ENCODE results near the gene LRIF1. TPM values are rescaled to one million over a fixed set of nuclear protein-coding genes. Genes with fewer than 3 reads are reported as not detected.
A peak's percentile ranks its signal among the peaks of the same experiment; 100 is the strongest.
"Not testable (repeated sequence)": the region's sequence is repeated elsewhere in the genome, so short reads cannot be mapped to it uniquely, and the experiment has no call there.

The LRIF1 gene, protein sequence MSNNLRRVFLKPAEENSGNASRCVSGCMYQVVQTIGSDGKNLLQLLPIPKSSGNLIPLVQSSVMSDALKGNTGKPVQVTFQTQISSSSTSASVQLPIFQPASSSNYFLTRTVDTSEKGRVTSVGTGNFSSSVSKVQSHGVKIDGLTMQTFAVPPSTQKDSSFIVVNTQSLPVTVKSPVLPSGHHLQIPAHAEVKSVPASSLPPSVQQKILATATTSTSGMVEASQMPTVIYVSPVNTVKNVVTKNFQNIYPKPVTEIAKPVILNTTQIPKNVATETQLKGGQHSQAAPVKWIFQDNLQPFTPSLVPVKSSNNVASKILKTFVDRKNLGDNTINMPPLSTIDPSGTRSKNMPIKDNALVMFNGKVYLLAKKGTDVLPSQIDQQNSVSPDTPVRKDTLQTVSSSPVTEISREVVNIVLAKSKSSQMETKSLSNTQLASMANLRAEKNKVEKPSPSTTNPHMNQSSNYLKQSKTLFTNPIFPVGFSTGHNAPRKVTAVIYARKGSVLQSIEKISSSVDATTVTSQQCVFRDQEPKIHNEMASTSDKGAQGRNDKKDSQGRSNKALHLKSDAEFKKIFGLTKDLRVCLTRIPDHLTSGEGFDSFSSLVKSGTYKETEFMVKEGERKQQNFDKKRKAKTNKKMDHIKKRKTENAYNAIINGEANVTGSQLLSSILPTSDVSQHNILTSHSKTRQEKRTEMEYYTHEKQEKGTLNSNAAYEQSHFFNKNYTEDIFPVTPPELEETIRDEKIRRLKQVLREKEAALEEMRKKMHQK
- 10 to 100 TPM; 12.0 to 12.3 TPM for total RNA-seq

DNA sequence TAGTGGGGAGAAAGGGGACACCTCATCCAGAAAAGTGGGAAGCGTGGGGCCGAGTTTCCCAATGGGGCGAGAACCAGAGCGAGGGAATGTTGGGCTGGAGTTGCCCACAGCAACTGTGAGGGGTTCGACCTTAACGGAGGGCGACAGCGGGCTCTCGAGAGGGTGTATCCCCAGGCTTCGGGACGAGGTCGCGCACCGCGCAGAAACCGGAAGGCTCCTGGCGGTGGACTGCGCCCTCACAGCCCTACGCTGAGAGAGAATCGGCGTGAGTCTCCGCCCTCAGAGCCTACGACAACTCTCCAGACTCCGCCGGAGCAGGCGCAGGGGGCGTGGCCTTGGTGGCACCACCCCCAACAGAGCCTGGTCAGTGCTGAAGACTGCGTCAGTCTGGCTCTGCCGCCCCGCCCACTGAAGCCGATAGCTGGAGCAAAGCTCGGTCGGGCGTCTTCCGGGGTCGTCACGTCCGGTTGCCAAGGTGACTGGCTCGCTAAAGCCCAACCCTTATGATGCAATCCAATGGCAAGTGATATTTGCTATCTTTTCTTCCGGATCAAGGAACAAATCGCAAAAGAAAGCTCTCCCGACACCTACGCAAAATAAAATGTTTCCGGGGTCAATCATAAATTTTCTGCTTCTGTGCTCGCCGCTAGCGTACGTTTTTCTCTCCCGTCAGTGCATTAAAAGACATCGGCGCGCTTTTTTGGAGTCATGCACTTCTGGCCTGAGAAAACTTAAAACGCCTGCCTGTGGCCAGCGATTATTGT is at the start of gene LRIF1:
Gene LRIF1 (minus strand): TSS at position 232 of the 764 bp plus-strand sequence. CDS start 234 bp downstream, outside the sequence.
- CTCF ChIA-PET: interaction anchor here (0.7 to 1.3 kb wide), 6 partner anchors 11 to 135 kb away, joined by 3 to 5 read pairs (median 3); partner anchors contain the start of gene CD53

GRCh38 chr1:111008031-111008430 is 44.3 kb upstream of the LRIF1 start:
- peaks cover 26% of the 10 kb centered on the region for H3K27me3 Mint-ChIP-seq (ENCODE audit: low read depth)
- no peak for DNase-seq
- no peaks in the 10 kb centered on the region for H3K4me1 Mint-ChIP-seq (ENCODE audit: low read depth)
- intact Hi-C loops (cut with micrococcal nuclease): no loop called here
- H3K9me3 Mint-ChIP-seq: peaks cover 17% of the 10 kb centered on the region
- H3K4me3 Mint-ChIP-seq: no peak overlapping the region
- H3K27ac Mint-ChIP-seq: no peak overlapping the region
- H3K36me3 Mint-ChIP-seq (ENCODE audit: low read depth): peaks cover 2% of the 10 kb centered on the region
- CTCF ChIA-PET: no interaction called here

More for the DNA sequence above, at the start of gene LRIF1:
- peak within 1 kb of the TSS; percentile 83 for H3K4me3 Mint-ChIP-seq
- H3K27ac Mint-ChIP-seq: peak within 1 kb of the TSS; percentile 96
- intact Hi-C loops (cut with micrococcal nuclease): loop anchor here (1.0 to 5.0 kb wide), 9 partner anchors 47 to 625 kb away; partner anchors contain the start of genes DENND2D and RBM15
- H3K36me3 Mint-ChIP-seq (ENCODE audit: low read depth): peaks cover 40% of the 10 kb centered on the region
- H3K27me3 Mint-ChIP-seq (ENCODE audit: low read depth): peaks cover 8% of the 10 kb centered on the region
- peaks cover 22% of the 10 kb centered on the region for H3K9me3 Mint-ChIP-seq
- H3K4me1 Mint-ChIP-seq (ENCODE audit: low read depth): peaks cover 34% of the 10 kb centered on the region
- peak; percentile 100 for DNase-seq

GRCh38 chr1:111006556-111006955 is 42.8 kb upstream of the LRIF1 start:
- Mint-ChIP-seq H3K36me3 (ENCODE audit: low read depth) (peaks cover 2% of the 10 kb centered on the region), H3K4me3 (no peak overlapping the region), H3K27ac (no peak overlapping the region), H3K4me1 (ENCODE audit: low read depth) (no peaks in the 10 kb centered on the region), H3K9me3 (peaks cover 12% of the 10 kb centered on the region), H3K27me3 (ENCODE audit: low read depth) (peaks cover 27% of the 10 kb centered on the region)
- intact Hi-C loops (cut with micrococcal nuclease): no loop called here
- CTCF ChIA-PET: interaction anchor here (0.6 kb wide), 1 partner anchor 26 kb away, joined by 3 read pairs; no protein-coding TSS in a partner anchor
- DNase-seq: no peak

GRCh38 chr1:110999607-111000006 is 35.9 kb upstream of the LRIF1 start:
- CTCF ChIA-PET: interaction anchor here (0.7 to 1.3 kb wide), 2 partner anchors 31 to 469 kb away, joined by 3 to 4 read pairs; no protein-coding TSS in a partner anchor
- not testable (repeated sequence) for H3K9me3 Mint-ChIP-seq

GRCh38 chr1:110992329-110992728 is 28.6 kb upstream of the LRIF1 start:
- peaks cover 10% of the 10 kb centered on the region for H3K27me3 Mint-ChIP-seq (ENCODE audit: low read depth)
- not testable (repeated sequence) for DNase-seq

More at GRCh38 chr1:110999607-111000006, 35.9 kb upstream of the LRIF1 start:
- peaks cover 21% of the 10 kb centered on the region for H3K27me3 Mint-ChIP-seq (ENCODE audit: low read depth)
- DNase-seq; H3K4me3 Mint-ChIP-seq; intact Hi-C loops (cut with micrococcal nuclease); H3K27ac Mint-ChIP-seq; H3K36me3 Mint-ChIP-seq (ENCODE audit: low read depth); H3K4me1 Mint-ChIP-seq (ENCODE audit: low read depth): not testable (repeated sequence)

DNA sequence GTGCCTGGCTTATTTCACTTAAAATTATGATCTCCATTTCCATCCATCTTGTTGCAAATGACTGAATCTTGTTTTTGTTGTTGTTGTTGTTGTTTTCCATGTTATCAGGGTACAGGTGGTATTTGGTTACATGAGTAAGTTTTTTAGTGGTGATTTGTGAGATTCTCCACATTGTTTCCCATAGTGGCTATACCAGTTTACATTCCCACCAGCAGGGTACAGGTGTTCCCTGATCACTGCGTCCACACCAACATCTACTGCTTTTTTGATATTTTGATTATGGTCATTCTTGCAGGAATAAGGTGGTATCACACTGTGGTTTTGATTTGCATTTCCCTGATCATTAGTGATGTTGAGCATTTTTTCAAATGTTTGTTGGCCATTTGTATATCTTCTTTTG is 27.6 kb upstream of the LRIF1 start:
- H3K27me3 Mint-ChIP-seq (ENCODE audit: low read depth); H3K36me3 Mint-ChIP-seq (ENCODE audit: low read depth); intact Hi-C loops (cut with micrococcal nuclease); DNase-seq; H3K27ac Mint-ChIP-seq; H3K4me1 Mint-ChIP-seq (ENCODE audit: low read depth); H3K9me3 Mint-ChIP-seq; H3K4me3 Mint-ChIP-seq: not testable (repeated sequence)
- CTCF ChIA-PET: interaction anchor here (0.7 to 4.1 kb wide), 2 partner anchors 207 to 643 kb away, joined by 4 to 62 read pairs; no protein-coding TSS in a partner anchor

More at GRCh38 chr1:110992329-110992728, 28.6 kb upstream of the LRIF1 start:
- not testable (repeated sequence) for H3K36me3 Mint-ChIP-seq (ENCODE audit: low read depth); H3K4me1 Mint-ChIP-seq (ENCODE audit: low read depth); H3K27ac Mint-ChIP-seq; H3K9me3 Mint-ChIP-seq; H3K4me3 Mint-ChIP-seq
- intact Hi-C loops (cut with micrococcal nuclease): loop anchor here (1.0 to 2.0 kb wide), 3 partner anchors 162 to 374 kb away; no protein-coding TSS in a partner anchor
- CTCF ChIA-PET: interaction anchor here (0.9 to 4.1 kb wide), 9 partner anchors 9 to 409 kb away, joined by 3 to 62 read pairs (median 3); no protein-coding TSS in a partner anchor

DNA sequence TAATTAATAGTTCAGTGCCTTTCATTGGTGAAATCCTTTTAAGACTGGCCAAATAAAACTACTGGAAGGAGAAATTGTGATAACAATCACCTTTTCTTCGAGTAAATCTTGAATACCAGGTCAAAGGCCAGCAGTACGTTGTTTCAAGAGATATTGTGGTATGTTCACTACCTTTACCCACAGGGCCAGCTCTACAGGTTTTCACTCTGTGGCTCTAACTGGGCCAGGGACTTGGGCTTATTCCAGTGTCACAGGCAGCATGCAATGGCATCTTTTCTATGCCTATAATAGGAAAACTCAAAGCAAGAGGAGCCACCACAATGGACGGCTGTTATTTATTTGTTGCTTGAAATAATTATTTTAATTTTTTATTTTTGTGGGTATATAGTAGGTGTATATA is 26.8 kb upstream of the LRIF1 start:
- Mint-ChIP-seq H3K36me3 (ENCODE audit: low read depth) (no peaks in the 10 kb centered on the region), H3K9me3 (peaks cover 2% of the 10 kb centered on the region), H3K27me3 (ENCODE audit: low read depth) (peaks cover 7% of the 10 kb centered on the region), H3K4me3 (no peak overlapping the region), H3K4me1 (ENCODE audit: low read depth) (peaks cover 4% of the 10 kb centered on the region), H3K27ac (no peak overlapping the region)
- no peak for DNase-seq
- intact Hi-C loops (cut with micrococcal nuclease): no loop called here
- CTCF ChIA-PET: interaction anchor here (0.7 kb wide), 1 partner anchor 642 kb away, joined by 4 read pairs; no protein-coding TSS in a partner anchor

DNA sequence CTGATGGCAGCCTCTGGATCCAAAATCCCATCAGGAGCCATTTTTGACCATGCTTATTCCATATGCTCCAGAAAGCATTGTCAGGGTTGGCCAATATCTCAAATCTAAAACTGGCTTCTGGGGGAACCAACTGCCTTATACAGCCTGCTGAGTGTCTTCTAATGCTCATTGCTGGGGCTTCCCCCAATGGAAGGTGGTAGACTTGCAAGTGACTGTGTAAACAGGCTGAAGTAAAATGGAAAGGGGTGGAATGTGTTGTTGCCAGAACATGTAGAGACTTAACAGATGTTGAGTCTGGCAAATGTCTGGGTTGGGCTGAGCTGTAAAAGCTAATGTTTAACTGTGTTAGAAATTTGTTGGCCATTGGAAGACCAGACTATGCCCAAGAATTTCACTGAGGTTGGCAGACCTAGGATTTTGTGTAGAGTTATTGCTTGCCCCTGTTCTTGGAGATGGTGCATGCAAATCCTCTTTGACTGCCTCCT is 22.7 kb upstream of the LRIF1 start:
- H3K4me1 Mint-ChIP-seq (ENCODE audit: low read depth): peaks cover 10% of the 10 kb centered on the region
- peak; percentile 28 for DNase-seq
- no peak overlapping the region for H3K27ac Mint-ChIP-seq
- no peaks in the 10 kb centered on the region for H3K36me3 Mint-ChIP-seq (ENCODE audit: low read depth)
- intact Hi-C loops (cut with micrococcal nuclease): loop anchor here (5.0 kb wide), 1 partner anchor 464 kb away; no protein-coding TSS in a partner anchor
- H3K4me3 Mint-ChIP-seq: no peak overlapping the region
- H3K9me3 Mint-ChIP-seq: peaks cover 7% of the 10 kb centered on the region
- peaks cover 5% of the 10 kb centered on the region for H3K27me3 Mint-ChIP-seq (ENCODE audit: low read depth)
- CTCF ChIA-PET: no interaction called here

- H3K36me3 Mint-ChIP-seq (ENCODE audit: low read depth): no peaks in the 10 kb centered on the region
- intact Hi-C loops (cut with micrococcal nuclease): no loop called here
- H3K27me3 Mint-ChIP-seq (ENCODE audit: low read depth): peaks cover 5% of the 10 kb centered on the region
- DNase-seq: no peak
- H3K4me3 Mint-ChIP-seq: no peak overlapping the region
- no peak overlapping the region for H3K27ac Mint-ChIP-seq
- H3K4me1 Mint-ChIP-seq (ENCODE audit: low read depth): peaks cover 6% of the 10 kb centered on the region
- CTCF ChIA-PET: no interaction called here
- H3K9me3 Mint-ChIP-seq: peaks cover 7% of the 10 kb centered on the region
These were observed 18.6 kb upstream of the LRIF1 start for GRCh38 chr1:110982320-110982719.

DNA sequence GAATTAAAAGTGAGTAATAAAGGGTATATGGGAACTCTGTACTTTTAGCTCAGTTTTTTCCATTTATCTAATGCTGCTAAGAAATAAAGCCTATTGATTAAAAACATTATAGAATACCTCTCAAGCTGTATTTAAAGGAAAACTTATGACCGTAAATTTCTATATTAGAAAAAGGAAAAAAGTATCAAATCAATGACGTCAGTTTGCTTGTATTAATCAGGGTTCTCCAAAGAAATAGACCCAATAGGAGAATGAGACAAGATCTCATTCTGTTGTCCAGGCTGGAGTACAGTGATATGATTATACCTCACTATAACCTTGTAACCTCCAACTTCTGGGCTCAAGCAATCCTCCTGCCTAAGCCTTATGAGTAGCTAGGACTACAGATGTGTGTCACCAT is 15.4 kb upstream of the LRIF1 start:
- CTCF ChIA-PET: interaction anchor here (0.8 kb wide), 1 partner anchor 51 kb away, joined by 5 read pairs; no protein-coding TSS in a partner anchor
- intact Hi-C loops (cut with micrococcal nuclease): no loop called here
- Mint-ChIP-seq H3K4me1 (ENCODE audit: low read depth) (peaks cover 6% of the 10 kb centered on the region), H3K27me3 (ENCODE audit: low read depth) (peaks cover 9% of the 10 kb centered on the region), H3K9me3 (peaks cover 11% of the 10 kb centered on the region), H3K27ac (no peak overlapping the region), H3K36me3 (ENCODE audit: low read depth) (no peaks in the 10 kb centered on the region), H3K4me3 (no peak overlapping the region)
- DNase-seq: no peak

DNA sequence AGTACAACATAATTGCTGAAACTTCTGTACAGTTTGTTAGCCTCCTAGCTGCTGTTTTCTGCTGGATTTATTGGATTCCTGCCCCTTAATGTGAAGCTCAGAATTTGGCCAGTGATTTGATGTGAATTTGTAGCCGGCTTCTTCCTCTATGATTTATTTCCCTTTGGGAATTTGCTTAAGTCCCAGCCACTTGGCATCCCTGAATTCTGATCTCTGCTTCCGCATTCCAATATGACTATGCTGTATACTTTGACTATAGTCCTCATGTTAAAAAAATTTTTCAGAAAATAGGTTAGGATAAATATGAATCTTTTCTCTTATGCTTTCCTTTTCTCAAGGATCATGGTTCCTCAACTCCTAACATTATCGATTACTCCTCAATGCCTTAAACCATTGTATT is 12.4 kb upstream of the LRIF1 start:
- Mint-ChIP-seq H3K4me3 (no peak overlapping the region), H3K36me3 (ENCODE audit: low read depth) (peaks cover 1% of the 10 kb centered on the region)

More for the DNA sequence above, 12.4 kb upstream of the LRIF1 start:
- Mint-ChIP-seq H3K27me3 (ENCODE audit: low read depth) (peaks cover 15% of the 10 kb centered on the region), H3K4me1 (ENCODE audit: low read depth) (no peaks in the 10 kb centered on the region), H3K27ac (no peak overlapping the region), H3K9me3 (peaks cover 8% of the 10 kb centered on the region)
- intact Hi-C loops (cut with micrococcal nuclease): no loop called here
- CTCF ChIA-PET: no interaction called here
- no peak for DNase-seq
